H1 (cell line): ENCODE data around the gene TRDN. TPM values are rescaled to one million over a fixed set of nuclear protein-coding genes. Genes with fewer than 3 reads are reported as not detected.

ENCODE experiments used
- CTCF ChIA-PET: fragments of 300-600 bp; sonication (Branson Sonifier 250); formaldehyde crosslinking; loops from one replicate; lab custom pipeline; 2021; ENCODE audit not compliant: partially characterized antibody; lab: Charles Lee
- POLR2A ChIA-PET: fragments of 300-600 bp; sonication (Branson Sonifier 250); formaldehyde crosslinking; loops from one replicate; lab custom pipeline; 2021; ENCODE audit warnings: inconsistent platforms; ENCODE audit not compliant: partially characterized antibody; lab: Charles Lee
- DNase-seq, 2 experiments: peaks; one replicate each; pipeline versions ENCODE4 v3.0.0 to v3.0.0-alpha.2; 2010 to 2022; ENCODE audit warnings: low spot score in 2 of 2, low read depth in 1 of 2, mixed read lengths in 1 of 2
- FAIRE-seq: peaks from 2 replicates; lab custom pipeline; 2011; peaks lifted over from hg19 to GRCh38; lab: Jason Lieb, UNC
- H2AFZ ChIP-seq: 2 replicates; pipeline ENCODE4 v1.8.1; 2012; ENCODE audit warnings: low read length, inconsistent platforms
- H2AK5ac ChIP-seq: 2 replicates; pipeline ENCODE4 v1.6.1; 2013; ENCODE audit warnings: low read depth, low read length
- H2BK120ac ChIP-seq: replicated peaks from 2 replicates; pipeline ENCODE3; 2013; ENCODE audit warnings: low read depth, low read length, inconsistent platforms
- H2BK12ac ChIP-seq: 2 replicates; pipeline ENCODE4 v1.6.1; 2013; ENCODE audit warnings: low read depth, low read length
- H2BK15ac ChIP-seq: 2 replicates; pipeline ENCODE4 v1.6.1; 2013; ENCODE audit warnings: low read length
- H2BK20ac ChIP-seq: 2 replicates; pipeline ENCODE4 v1.6.1; 2013; ENCODE audit warnings: low read length
- H2BK5ac ChIP-seq: 2 replicates; pipeline ENCODE4 v1.6.1; 2013; ENCODE audit warnings: low read depth, low read length
- H3K14ac ChIP-seq: 2 replicates; pipeline ENCODE4 v1.6.1; 2013; ENCODE audit warnings: inconsistent platforms; ENCODE audit not compliant: insufficient read length
- H3K18ac ChIP-seq: 2 replicates; pipeline ENCODE4 v1.6.1; 2013; ENCODE audit warnings: low read length; ENCODE audit errors: extremely low read depth
- H3K23ac ChIP-seq: 2 replicates; pipeline ENCODE4 v1.6.1; 2013; ENCODE audit warnings: inconsistent platforms; ENCODE audit not compliant: insufficient read length
- H3K23me2 ChIP-seq: 2 replicates; pipeline ENCODE4 v1.6.1; 2013; ENCODE audit warnings: low read depth, low read length
- H3K27ac ChIP-seq: 2 replicates; pipeline ENCODE4 v1.6.1; 2011; ENCODE audit warnings: low read depth, low read length, inconsistent platforms
- H3K27me3 ChIP-seq, 4 experiments: replicated peaks in 1 of 4; 1 replicate in 1 of 4; 2 replicates in 3 of 4; pipeline versions ENCODE4 v1.6.1 to v1.8.1; 2011 to 2013; ENCODE audit warnings: low read length in 3 of 4, mild to moderate bottlenecking in 3 of 4, inconsistent platforms in 2 of 4, mixed read lengths in 2 of 4, moderate library complexity in 1 of 4; ENCODE audit not compliant: control insufficient read depth in 3 of 4, insufficient read depth in 3 of 4; ENCODE audit errors: extremely low read depth in 1 of 4
- H3K36me3 ChIP-seq, 4 experiments: 2 replicates each; pipeline versions ENCODE4 v1.6.1 to v1.8.1; 2011 to 2013; ENCODE audit warnings: mild to moderate bottlenecking in 4 of 4, low read length in 3 of 4, moderate library complexity in 2 of 4, control low read depth in 1 of 4, inconsistent platforms in 1 of 4; ENCODE audit not compliant: insufficient read depth in 4 of 4, control insufficient read depth in 2 of 4
- H3K4ac ChIP-seq: replicated peaks from 2 replicates; pipeline ENCODE3; 2013; ENCODE audit warnings: low read length, low read depth, mixed read lengths, inconsistent platforms; ENCODE audit not compliant: insufficient read length
- H3K4me1 ChIP-seq, 4 experiments: replicated peaks in 1 of 4; 1 replicate in 1 of 4; 2 replicates in 3 of 4; pipeline versions ENCODE4 v1.6.1 to v1.8.1; 2011 to 2013; ENCODE audit warnings: low read length in 3 of 4, inconsistent platforms in 2 of 4, mixed read lengths in 1 of 4; ENCODE audit not compliant: insufficient read depth in 4 of 4, control insufficient read depth in 3 of 4
- H3K4me2 ChIP-seq, 2 experiments: 2 replicates each; pipeline versions ENCODE4 v1.6.1 to v1.8.1; 2011 to 2013; ENCODE audit warnings: low read depth in 2 of 2, low read length in 2 of 2, control low read depth in 1 of 2, inconsistent platforms in 1 of 2, mild to moderate bottlenecking in 1 of 2; ENCODE audit not compliant: insufficient read depth in 1 of 2
- H3K4me3 ChIP-seq, 4 experiments: fragments of 200-600, 300-600 bp in 1 of 4; sonication (generic), shearing (Covaris generic), sonication (Bioruptor Twin) in 1 of 4; 2 replicates each; pipeline versions ENCODE4 v1.5.1 to v1.8.1; 2011 to 2016; ENCODE audit warnings: low read length in 4 of 4, low read depth in 3 of 4, control low read depth in 2 of 4, inconsistent platforms in 2 of 4, mild to moderate bottlenecking in 2 of 4, mixed read lengths in 1 of 4, moderate library complexity in 1 of 4; ENCODE audit not compliant: insufficient read depth in 2 of 4; ENCODE audit errors: extremely low read depth in 1 of 4
- H3K56ac ChIP-seq: replicated peaks from 2 replicates; pipeline ENCODE3; 2013; ENCODE audit warnings: low read depth, mild to moderate bottlenecking, mixed read lengths, low read length, inconsistent platforms; ENCODE audit not compliant: insufficient read length
- H3K79me1 ChIP-seq: 2 replicates; pipeline ENCODE4 v1.6.1; 2013; ENCODE audit warnings: low read depth, low read length, control low read depth
- H3K79me2 ChIP-seq, 2 experiments: 2 replicates each; pipeline versions ENCODE4 v1.6.1 to v1.8.1; 2012 to 2013; ENCODE audit warnings: low read length in 2 of 2, mild to moderate bottlenecking in 2 of 2, inconsistent platforms in 1 of 2; ENCODE audit not compliant: insufficient read depth in 2 of 2, control insufficient read depth in 1 of 2
- H3K9ac ChIP-seq, 4 experiments: replicated peaks in 1 of 4; 1 replicate in 1 of 4; 2 replicates in 3 of 4; pipeline versions ENCODE4 v1.6.1 to v1.8.1; 2011 to 2013; ENCODE audit warnings: low read depth in 3 of 4, low read length in 3 of 4, control low read depth in 2 of 4, mild to moderate bottlenecking in 2 of 4, moderate library complexity in 2 of 4, inconsistent platforms in 1 of 4; ENCODE audit errors: extremely low read depth in 1 of 4
- H3K9me3 ChIP-seq, 2 experiments: 2 replicates each; pipeline versions ENCODE4 v1.6.1 to v1.8.1; 2012 to 2013; ENCODE audit warnings: mild to moderate bottlenecking in 2 of 2, moderate library complexity in 2 of 2, control low read depth in 1 of 2, inconsistent platforms in 1 of 2, low read depth in 1 of 2, low read length in 1 of 2, mixed read lengths in 1 of 2; ENCODE audit not compliant: insufficient read depth in 2 of 2
- H4K20me1 ChIP-seq, 2 experiments: replicated peaks in 1 of 2; 2 replicates each; pipeline versions ENCODE3 to v1.8.1; 2011 to 2013; ENCODE audit warnings: inconsistent platforms in 2 of 2, low read length in 2 of 2, mild to moderate bottlenecking in 1 of 2; ENCODE audit not compliant: insufficient read depth in 2 of 2, control insufficient read depth in 1 of 2
- H4K5ac ChIP-seq: 2 replicates; pipeline ENCODE4 v1.6.1; 2013; ENCODE audit warnings: low read length, low read depth, mixed read lengths, inconsistent platforms; ENCODE audit not compliant: insufficient read length
- H4K8ac ChIP-seq: 2 replicates; pipeline ENCODE4 v1.8.0; 2013; ENCODE audit warnings: mild to moderate bottlenecking, moderate library complexity, low read length, inconsistent platforms; ENCODE audit not compliant: insufficient read depth; ENCODE audit errors: extremely low read depth
- H4K91ac ChIP-seq: replicated peaks from 2 replicates; pipeline ENCODE3; 2013; ENCODE audit warnings: low read length, mixed read lengths, inconsistent platforms; ENCODE audit not compliant: insufficient read length
- ASH2L ChIP-seq: fragments of 200-600, 300-600 bp; sonication (generic); IDR thresholded peaks from one replicate; pipeline ENCODE4 v1.7.1; 2017; ENCODE audit warnings: low read length
- GABPA ChIP-seq: IDR thresholded peaks from 2 replicates; pipeline ENCODE4 v1.6.1; 2011; ENCODE audit warnings: mild to moderate bottlenecking, low read length, moderate library complexity, borderline replicate concordance; ENCODE audit not compliant: insufficient read depth
- POU5F1 ChIP-seq: IDR thresholded peaks from 2 replicates; pipeline ENCODE4 v1.6.1; 2011; ENCODE audit warnings: low read depth, mild to moderate bottlenecking, low read length, moderate library complexity
- RNF2 ChIP-seq: fragments of 200-900, 300-1000 bp; sonication (generic); IDR thresholded peaks from 2 replicates; pipeline ENCODE4 v1.7.1; 2016; ENCODE audit warnings: borderline replicate concordance, low read depth, mild to moderate bottlenecking, antibody characterized with exemption, low read length; ENCODE audit not compliant: poor library complexity, severe bottlenecking; ENCODE audit errors: missing control alignments
- WGBS, 2 experiments: shearing (Covaris generic) in 1 of 2; methylation state at CpG; one replicate each; pipeline versions ENCODE4 v1.1.6 to v1.1.7; 2013 to 2015; ENCODE audit warnings: low lambda C conversion rate in 2 of 2, mixed read lengths in 2 of 2, inconsistent platforms in 1 of 2, low coverage in 1 of 2, missing lambda C conversion rate in 1 of 2; ENCODE audit not compliant: insufficient replicate concordance in 2 of 2, insufficient coverage in 1 of 2, insufficient read length in 1 of 2; ENCODE audit errors: extremely low coverage in 1 of 2, missing lambda C conversion rate in 1 of 2; 5-methylcytosine and 5-hydroxymethylcytosine counted together
- polyA plus RNA-seq, 7 experiments: library from polyadenylated mRNA; depleted of rRNA in 3 of 7; stranded (reverse) in 5 of 7; unstranded in 2 of 7; fragments of >200 nt in 5 of 7; fragments of 200-250 nt in 2 of 7; gene quantifications; 1 replicate in 5 of 7; 2 replicates in 1 of 7; 4 replicates in 1 of 7; pipeline versions ENCODE4 v1.2.1 to v1.2.3, GENCODE V29; 2011 to 2013; ENCODE audit warnings: missing spikeins in 2 of 7, mixed read lengths in 2 of 7
- total RNA-seq: library from RNA; stranded (reverse); fragmentation: NEBNext Ultra II Directional; extraction: Animal tissue kit (Norgen Biotek cat#: 25700); gene quantifications from 2 replicates; pipeline ENCODE4 v1.2.1, GENCODE V29; 2021

Gene TRDN
- total and polyA plus RNA-seq, 2 of the 8 experiments (the other 6 are each of a cell fraction or from before 2014, with no cell fraction given): 1.6 to 41.6 TPM

- Histone ChIP-seq H4K20me1 (no peaks in the 10 kb centered on the region), H3K9ac (no peak overlapping the region), H2BK5ac (no peak overlapping the region), H3K14ac (no peak overlapping the region), H3K4me3 (no peak overlapping the region), H2BK15ac (no peak overlapping the region)
- no peak for TF ChIP-seq GABPA
- TF ChIP-seq ASH2L: no peak
- no peak for TF ChIP-seq RNF2
- TF ChIP-seq POU5F1: no peak
- TF ChIP-seq, all 59 proteins: peak for 0
- no peak overlapping the region for H2AK5ac ChIP-seq
- no peak overlapping the region for H3K18ac ChIP-seq
- H3K79me1 ChIP-seq: no peaks in the 10 kb centered on the region
- CTCF ChIA-PET: interaction anchor here (1.3 kb wide), 1 partner anchor 12 kb away, joined by 4 read pairs; no protein-coding TSS in a partner anchor
- H3K4me1 ChIP-seq: peaks cover 0 to 5% (median 3%) of the 10 kb centered on the region in 4 experiments; a peak in 5 of 7 replicates
- no peak overlapping the region for H3K56ac ChIP-seq
- H3K23ac ChIP-seq: no peak overlapping the region
- no peak overlapping the region for H4K5ac ChIP-seq
- no peak overlapping the region for H2AFZ ChIP-seq
- H4K8ac ChIP-seq: no peak overlapping the region
- H2BK20ac ChIP-seq: no peak overlapping the region
- no peak overlapping the region for H4K91ac ChIP-seq
- DNase-seq (no peak), FAIRE-seq (no peak)
- no peak overlapping the region for H2BK120ac ChIP-seq
- H3K36me3 ChIP-seq: no peaks in the 10 kb centered on the region
- H2BK12ac ChIP-seq: no peak overlapping the region
- no peaks in the 10 kb centered on the region for H3K79me2 ChIP-seq
- no peaks in the 10 kb centered on the region for H3K27me3 ChIP-seq
- POLR2A ChIA-PET: no interaction called here
- H3K27ac ChIP-seq: no peak overlapping the region
- no peaks in the 10 kb centered on the region; the same call in 1 of the 2 replicates for H3K23me2 ChIP-seq
- no peak overlapping the region for H3K4ac ChIP-seq
- no peaks in the 10 kb centered on the region for H3K9me3 ChIP-seq
- WGBS, 2 experiments: 92% methylated on average over 5 of the region's 5 CpGs; no CpG with 5 or more reads in 1 of the 2 experiments
- H3K4me2 ChIP-seq: no peak overlapping the region
Observed at GRCh38 chr6:123616016-123616415, 20.7 kb downstream of the TRDN start.
